Subcutaneous preadipocyte (primary cell): ENCODE data around the gene NFATC1. TPM values are rescaled to one million over a fixed set of nuclear protein-coding genes. Genes with fewer than 3 reads are reported as not detected.

ENCODE experiments used
- small RNA-seq: library from RNA; depleted of rRNA; stranded (forward); fragments of <200 nt; gene quantifications from one replicate; pipeline ENCODE3, GENCODE V24; 2012
- total RNA-seq: library from RNA; depleted of rRNA; stranded (reverse); fragments of >200 nt; gene quantifications from 2 replicates; pipeline ENCODE4 v1.2.3, GENCODE V29; 2012

NFATC1 gene
- 2.3 and 2.6 TPM in 2 replicates for total RNA-seq

DNA sequence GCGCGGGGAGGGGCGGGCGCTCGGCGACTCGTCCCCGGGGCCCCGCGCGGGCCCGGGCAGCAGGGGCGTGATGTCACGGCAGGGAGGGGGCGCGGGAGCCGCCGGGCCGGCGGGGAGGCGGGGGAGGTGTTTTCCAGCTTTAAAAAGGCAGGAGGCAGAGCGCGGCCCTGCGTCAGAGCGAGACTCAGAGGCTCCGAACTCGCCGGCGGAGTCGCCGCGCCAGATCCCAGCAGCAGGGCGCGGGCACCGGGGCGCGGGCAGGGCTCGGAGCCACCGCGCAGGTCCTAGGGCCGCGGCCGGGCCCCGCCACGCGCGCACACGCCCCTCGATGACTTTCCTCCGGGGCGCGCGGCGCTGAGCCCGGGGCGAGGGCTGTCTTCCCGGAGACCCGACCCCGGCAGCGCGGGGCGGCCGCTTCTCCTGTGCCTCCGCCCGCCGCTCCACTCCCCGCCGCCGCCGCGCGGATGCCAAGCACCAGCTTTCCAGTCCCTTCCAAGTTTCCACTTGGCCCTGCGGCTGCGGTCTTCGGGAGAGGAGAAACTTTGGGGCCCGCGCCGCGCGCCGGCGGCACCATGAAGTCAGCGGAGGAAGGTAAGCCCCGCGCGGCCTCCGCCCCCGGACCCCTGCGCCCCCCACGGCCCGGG lies at the start of gene NFATC1:
Gene NFATC1, plus strand, starts transcription at position 170 of the 644 bp plus-strand sequence. Its CDS starts 295 bp downstream, at position 465.

Small RNA genes lying within 50 kb of the gene (small RNA-seq; reads per million reads assigned to genes)
- gene AC018445.2: not detected
